Adrenal gland (tissue), 12 donors: ENCODE data around the gene ANAPC16. TPM values are rescaled to one million over a fixed set of nuclear protein-coding genes. Genes with fewer than 3 reads are reported as not detected.

Experiments used
- DNase-seq, 7 donors: peaks; one replicate each; pipeline ENCODE4 v3.0.0-alpha.2; 2019 to 2020
- H3K27ac ChIP-seq, 5 donors: fragments of 200-600 bp; sonication (generic) in 4 of 5; 1 replicate in 3 of 5; 2 replicates in 2 of 5; pipeline versions ENCODE4 v1.5.1 to v1.8.0; 2016 to 2020; ENCODE audit warnings: mild to moderate bottlenecking in 1 of 5
- H3K27me3 ChIP-seq: fragments of 200-600 bp; 2 replicates; pipeline ENCODE4 v1.8.0; 2021
- H3K36me3 ChIP-seq, 2 donors: fragments of 200-600 bp; replicated peaks in 1 of 2; 1 replicate in 1 of 2; 2 replicates in 1 of 2; pipeline versions ENCODE4 v1.5.1 to v1.8.0; 2018 to 2022
- H3K4me1 ChIP-seq, 2 donors: fragments of 200-600 bp; replicated peaks in 1 of 2; 1 replicate in 1 of 2; 2 replicates in 1 of 2; pipeline versions ENCODE4 v1.5.1 to v1.8.0; 2018 to 2021
- H3K4me3 ChIP-seq, 4 donors: fragments of 200-600 bp; sonication (generic) in 3 of 4; one replicate each; pipeline ENCODE4 v1.5.1; 2016 to 2018
- H3K9me3 ChIP-seq, 3 donors: fragments of 200-600 bp; sonication (generic) in 1 of 3; replicated peaks in 1 of 3; 1 replicate in 2 of 3; 2 replicates in 1 of 3; pipeline versions ENCODE4 v1.5.1 to v1.8.0; 2016 to 2021
- POLR2A ChIP-seq, 2 donors: fragments of 450-650 bp; IDR thresholded peaks; one replicate each; pipeline ENCODE4 v1.6.1; 2017; ENCODE audit warnings: antibody characterized with exemption in 2 of 2, mild to moderate bottlenecking in 2 of 2, moderate library complexity in 1 of 2
- WGBS, 4 donors: extraction: QIAGEN DNeasy Blood & Tissue Kit in 2 of 4; methylation state at CpG; one replicate each; pipeline versions ENCODE4 v1.1.5 to v1.1.7; 2013 to 2017; 5-methylcytosine and 5-hydroxymethylcytosine counted together
- intact Hi-C, 2 donors: fragments of 100-400 bp; cut with DNase I; formaldehyde crosslinking; loops; one replicate each; pipeline versions ENCODE4 v1.14.1 to v1.15.0; 2022 to 2023
- polyA plus RNA-seq, 3 donors: library from polyadenylated mRNA; stranded (reverse); fragments of 200-250 nt in 2 of 3; fragments of 350-450 nt in 1 of 3; fragmentation: Illumina TruSeq in 1 of 3; extraction: RNeasy Lipid Tissue Mini Kit (QIAGEN cat#74804) in 1 of 3; gene quantifications; one replicate each; pipeline ENCODE4 v1.2.3, GENCODE V29; 2013 to 2014
- total RNA-seq, 9 donors: library from RNA; depleted of rRNA in 4 of 9; stranded (reverse); fragments of >200 nt in 4 of 9; fragments of 120-200 nt in 1 of 9; fragmentation: NEBNext Ultra II Directional in 1 of 9; extraction: Animal tissue kit (Norgen Biotek cat#: 25700) in 1 of 9; gene quantifications; one replicate each; pipeline versions ENCODE4 v1.1.0 to v1.2.4, GENCODE V29; 2013 to 2023
- TF ChIP-seq, protein P1 (sequence below), 6 experiments: fragments of 450-650 bp in 4 of 6; fragments of 200-600 bp in 2 of 6; sonication (generic) in 1 of 6; IDR thresholded peaks; 1 replicate in 5 of 6; 2 replicates in 1 of 6; pipeline versions ENCODE4 v1.5.1 to v1.8.0; 2016 to 2021; ENCODE audit warnings: antibody characterized with exemption in 6 of 6, mild to moderate bottlenecking in 2 of 6, moderate library complexity in 1 of 6
- donor health status: healthy with polysubstance abuse.
- donor health status: Bipolar disorder and iron deficiency.
- donor health status: DM: yes; HTN: yes; CAD: no.
- donor health status: DM: no; HTN: no; CAD: no.
- donor health status: DM: no; HTN: no; CAD: no.
- donor health status: DM: yes; HTN: yes; CAD: no.

The ANAPC16 gene
- total and polyA plus RNA-seq, 12 donors: 69.1 to 186 (median 139) TPM

DNA sequence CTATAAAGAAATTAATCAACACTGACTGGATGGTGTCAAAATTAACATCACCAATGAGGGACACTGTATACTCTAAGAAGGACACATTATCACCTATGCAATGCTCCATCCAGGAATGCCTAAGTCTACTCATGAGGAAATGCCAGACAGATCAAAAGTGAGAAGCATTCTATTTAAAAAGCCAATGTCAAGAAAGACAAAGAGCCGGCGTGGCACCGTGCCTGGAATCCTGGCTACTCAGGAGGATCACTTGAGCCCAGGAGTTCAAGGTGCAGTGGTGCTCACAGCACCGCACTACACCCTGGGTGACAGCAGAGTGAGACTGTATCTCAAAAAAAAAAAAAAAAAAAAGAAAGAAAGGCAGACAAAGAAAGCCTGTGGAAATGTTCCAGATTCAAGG is 45.5 kb upstream of the ANAPC16 start:
- TF ChIP-seq, protein P1, sequence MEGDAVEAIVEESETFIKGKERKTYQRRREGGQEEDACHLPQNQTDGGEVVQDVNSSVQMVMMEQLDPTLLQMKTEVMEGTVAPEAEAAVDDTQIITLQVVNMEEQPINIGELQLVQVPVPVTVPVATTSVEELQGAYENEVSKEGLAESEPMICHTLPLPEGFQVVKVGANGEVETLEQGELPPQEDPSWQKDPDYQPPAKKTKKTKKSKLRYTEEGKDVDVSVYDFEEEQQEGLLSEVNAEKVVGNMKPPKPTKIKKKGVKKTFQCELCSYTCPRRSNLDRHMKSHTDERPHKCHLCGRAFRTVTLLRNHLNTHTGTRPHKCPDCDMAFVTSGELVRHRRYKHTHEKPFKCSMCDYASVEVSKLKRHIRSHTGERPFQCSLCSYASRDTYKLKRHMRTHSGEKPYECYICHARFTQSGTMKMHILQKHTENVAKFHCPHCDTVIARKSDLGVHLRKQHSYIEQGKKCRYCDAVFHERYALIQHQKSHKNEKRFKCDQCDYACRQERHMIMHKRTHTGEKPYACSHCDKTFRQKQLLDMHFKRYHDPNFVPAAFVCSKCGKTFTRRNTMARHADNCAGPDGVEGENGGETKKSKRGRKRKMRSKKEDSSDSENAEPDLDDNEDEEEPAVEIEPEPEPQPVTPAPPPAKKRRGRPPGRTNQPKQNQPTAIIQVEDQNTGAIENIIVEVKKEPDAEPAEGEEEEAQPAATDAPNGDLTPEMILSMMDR (IDR thresholded peaks at IDR 0.05): no peak
- TF ChIP-seq POLR2A (IDR thresholded peaks at IDR 0.05): no peak
- intact Hi-C loops: no loop called here
- peak; percentile 61 to 89 (median 67) for DNase-seq
- no peaks in the 10 kb centered on the region for H3K36me3 ChIP-seq
- peaks cover 33 to 36% of the 10 kb centered on the region in 2 donors for H3K4me1 ChIP-seq
- H3K27ac ChIP-seq: peak overlapping the region in 3 of 5 donors; percentile 0 to 67 (median 63)
- WGBS, 4 donors: 28 to 59% (median 42%) methylated on average over 4 of the region's 4 CpGs
- H3K9me3 ChIP-seq: no peaks in the 10 kb centered on the region
- no peaks in the 10 kb centered on the region for H3K27me3 ChIP-seq
- no peak overlapping the region for H3K4me3 ChIP-seq

DNA sequence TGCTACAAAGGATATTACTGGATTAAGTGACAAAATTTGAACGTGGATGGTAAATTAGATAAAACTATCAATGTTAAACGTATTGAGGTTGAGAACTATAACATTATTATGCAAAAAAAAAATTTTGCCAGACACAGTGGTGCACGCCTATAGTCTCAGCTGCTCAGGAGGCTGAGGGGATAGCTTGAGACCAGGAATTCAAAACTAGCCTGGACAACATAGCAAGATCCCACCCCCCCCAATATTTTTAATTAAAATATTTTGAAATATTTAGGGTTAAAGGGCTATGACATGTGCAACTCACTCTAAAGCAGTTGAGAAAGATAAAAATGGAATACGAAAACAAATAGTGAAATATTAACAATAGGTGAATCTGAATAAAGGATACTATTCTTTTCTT is 45.1 kb upstream of the ANAPC16 start:
- no peak for TF ChIP-seq POLR2A (IDR thresholded peaks at IDR 0.05)
- TF ChIP-seq, protein P1 (IDR thresholded peaks at IDR 0.05): no peak
- intact Hi-C loops: no loop called here
- Histone ChIP-seq H3K4me1 (peaks cover 33 to 41% of the 10 kb centered on the region in 2 donors), H3K27me3 (no peaks in the 10 kb centered on the region), H3K4me3 (no peak overlapping the region), H3K9me3 (no peaks in the 10 kb centered on the region), H3K36me3 (no peaks in the 10 kb centered on the region), H3K27ac (peak overlapping the region in 3 of 5 donors; percentile 43 to 67 (median 63))
- WGBS, 4 donors: 67 to 78% (median 73%) methylated on average over 4 of the region's 4 CpGs
- no peak for DNase-seq

DNA sequence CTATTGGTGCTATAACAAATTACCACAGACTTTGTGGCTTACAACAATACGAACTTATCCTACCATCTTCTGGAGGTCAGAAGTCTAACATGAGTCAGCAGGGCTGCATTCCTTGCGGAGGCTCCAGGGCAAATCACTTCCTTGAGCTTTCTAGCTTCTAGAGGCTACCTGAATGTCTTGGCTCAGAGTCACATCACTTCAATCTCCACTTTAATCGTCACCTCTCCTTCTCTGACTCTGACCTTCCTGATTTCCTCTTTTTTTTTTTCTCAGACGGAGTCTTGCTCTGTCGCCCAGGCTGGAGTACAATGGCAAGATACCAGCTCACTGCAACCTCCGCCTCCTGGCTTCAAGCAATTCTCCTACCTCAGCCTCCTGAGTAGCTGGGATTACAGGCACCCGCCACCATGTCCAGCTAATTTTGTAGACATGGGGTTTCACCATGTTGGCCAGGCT is 44.6 kb upstream of the ANAPC16 start:
- H3K4me1 ChIP-seq: peaks cover 33 to 44% of the 10 kb centered on the region in 2 donors
- no peak overlapping the region for H3K4me3 ChIP-seq
- H3K27ac ChIP-seq: peak overlapping the region in 4 of 5 donors; percentile 43 to 67 (median 57)
- H3K27me3 ChIP-seq: no peaks in the 10 kb centered on the region
- intact Hi-C loops: no loop called here
- no peaks in the 10 kb centered on the region for H3K36me3 ChIP-seq
- TF ChIP-seq, protein P1 (IDR thresholded peaks at IDR 0.05): no peak
- no peak for TF ChIP-seq POLR2A (IDR thresholded peaks at IDR 0.05)
- no peaks in the 10 kb centered on the region for H3K9me3 ChIP-seq
- 48 to 51% (median 51%) methylated on average over 7 of the region's 7 CpGs for WGBS, 4 donors
- peak in 6 of 7 donors; percentile 40 to 70 (median 50) for DNase-seq

DNA sequence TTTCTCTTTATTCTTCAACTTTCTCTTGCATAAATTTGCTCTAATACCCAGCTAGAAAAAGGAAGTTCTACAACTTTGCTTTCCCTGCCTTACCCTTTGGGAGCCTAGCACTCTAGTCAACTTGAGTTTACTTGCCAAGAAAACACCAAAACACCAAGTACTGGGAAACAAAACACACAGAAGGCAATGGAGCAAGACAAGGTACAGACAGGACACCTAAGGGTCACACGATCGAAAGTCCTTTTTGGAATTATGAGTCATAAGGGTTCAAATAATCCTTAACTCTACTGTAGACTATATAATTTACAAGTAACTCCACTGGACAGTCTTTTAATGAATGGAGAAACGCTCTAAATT is 42.6 kb upstream of the ANAPC16 start:
- no peak for DNase-seq
- intact Hi-C loops: no loop called here
- WGBS, 4 donors: 77 to 93% (median 89%) methylated on average over 3 of the region's 3 CpGs
- H3K36me3 ChIP-seq: no peaks in the 10 kb centered on the region
- peak overlapping the region in 3 of 5 donors; percentile 26 to 69 (median 58) for H3K27ac ChIP-seq
- H3K9me3 ChIP-seq: no peaks in the 10 kb centered on the region
- H3K4me3 ChIP-seq: no peak overlapping the region
- TF ChIP-seq, protein P1 (IDR thresholded peaks at IDR 0.05): no peak
- TF ChIP-seq POLR2A (IDR thresholded peaks at IDR 0.05): no peak
- H3K27me3 ChIP-seq: no peaks in the 10 kb centered on the region
- peaks cover 33 to 44% of the 10 kb centered on the region in 2 donors for H3K4me1 ChIP-seq
